ENCODE results near the gene TREX2. TPM values are rescaled to one million over a fixed set of nuclear protein-coding genes. Genes with fewer than 3 reads are reported as not detected.

TREX2 gene
- total and polyA plus RNA-seq, 2 experiments from 2014 or later: 0.81 to 1.7 TPM

- TF ChIP-seq ETS1 (IDR thresholded peaks at IDR 0.05): no peak
- TF ChIP-seq STAT1 (IDR thresholded peaks at IDR 0.05; ENCODE audit: unreplicated experiment): no peak
- no peak for TF ChIP-seq CREB1 (CRISPR knock-in tag; IDR thresholded peaks at IDR 0.05; ENCODE audit: low read depth)
- TF ChIP-seq ZNF114 (CRISPR knock-in tag; IDR thresholded peaks at IDR 0.05): no peak
- DNase-seq (ENCODE audit: low spot score) (no peak), ATAC-seq (no peak)
- no peaks in the 10 kb centered on the region for H3K36me3 ChIP-seq (ENCODE audit: insufficient read depth)
- no peaks in the 10 kb centered on the region for H3K79me2 ChIP-seq (replicated peaks; ENCODE audit: insufficient read depth)
- no peaks in the 10 kb centered on the region for H3K4me1 ChIP-seq (ENCODE audit: insufficient read depth)
- H4K20me1 ChIP-seq (replicated peaks; ENCODE audit: insufficient read depth): no peaks in the 10 kb centered on the region
- Mint-ChIP-seq H3K4me1 (peaks cover 11% of the 10 kb centered on the region; the same call in 2 of the 3 replicates), H3K27me3 (ENCODE audit: insufficient read depth, low read depth, poor library complexity) (peaks cover 3% of the 10 kb centered on the region), H3K36me3 (ENCODE audit: low read depth) (no peaks in the 10 kb centered on the region), H3K9me3 (no peaks in the 10 kb centered on the region), H3K27ac (no peak overlapping the region), H3K4me3 (no peak overlapping the region)
- H3K4me3 ChIP-seq: no peak overlapping the region
- H3F3A ChIP-seq (replicated peaks; ENCODE audit: low read depth): no peaks in the 10 kb centered on the region
- H3K27me3 ChIP-seq (ENCODE audit: insufficient read depth): no peaks in the 10 kb centered on the region
- no peak overlapping the region for H3K4me2 ChIP-seq
- no peak overlapping the region for H2AFZ ChIP-seq
- H3K27ac ChIP-seq (ENCODE audit: low read depth): no peak overlapping the region
- no peaks in the 10 kb centered on the region for H3K9me2 ChIP-seq (ENCODE audit: insufficient read depth)
Measured at GRCh38 chrX:153417637-153418036, 28.2 kb downstream of the TREX2 start.

- ATAC-seq (no peak), DNase-seq (ENCODE audit: low spot score) (no peak)
- H2AFZ ChIP-seq: no peak overlapping the region
- no peaks in the 10 kb centered on the region for H3K9me3 Mint-ChIP-seq
- H3K4me2 ChIP-seq: no peak overlapping the region
- no peak overlapping the region for H3K4me3 ChIP-seq
- H3K79me2 ChIP-seq (replicated peaks; ENCODE audit: insufficient read depth): no peaks in the 10 kb centered on the region
- H3K4me1 Mint-ChIP-seq: peaks cover 13% of the 10 kb centered on the region
- no peaks in the 10 kb centered on the region for H3K36me3 ChIP-seq (ENCODE audit: insufficient read depth)
- H3K27me3 Mint-ChIP-seq (ENCODE audit: insufficient read depth, low read depth, poor library complexity): peaks cover 6% of the 10 kb centered on the region
- no peaks in the 10 kb centered on the region for H3F3A ChIP-seq (replicated peaks; ENCODE audit: low read depth)
- no peaks in the 10 kb centered on the region for H4K20me1 ChIP-seq (replicated peaks; ENCODE audit: insufficient read depth)
- H3K27ac Mint-ChIP-seq: no peak overlapping the region
- no peak overlapping the region for H3K27ac ChIP-seq (ENCODE audit: low read depth)
- H3K4me1 ChIP-seq (ENCODE audit: insufficient read depth): no peaks in the 10 kb centered on the region
- no peaks in the 10 kb centered on the region for H3K36me3 Mint-ChIP-seq (ENCODE audit: low read depth)
- peaks cover 7% of the 10 kb centered on the region; the same call in 1 of the 2 replicates for H3K27me3 ChIP-seq (ENCODE audit: insufficient read depth)
- no peaks in the 10 kb centered on the region for H3K9me2 ChIP-seq (ENCODE audit: insufficient read depth)
- no peak overlapping the region for H3K4me3 Mint-ChIP-seq
- no peak for TF ChIP-seq STAT1 (IDR thresholded peaks at IDR 0.05; ENCODE audit: unreplicated experiment)
- no peak for TF ChIP-seq CREB1 (CRISPR knock-in tag; IDR thresholded peaks at IDR 0.05; ENCODE audit: low read depth)
- no peak for TF ChIP-seq JUNB (IDR thresholded peaks at IDR 0.05; ENCODE audit: unreplicated experiment)
- TF ChIP-seq EZH2 (IDR thresholded peaks at IDR 0.05; ENCODE audit: low read depth, unreplicated experiment): no peak
- no peak for TF ChIP-seq NANOG (IDR thresholded peaks at IDR 0.05; ENCODE audit: borderline replicate concordance)
- no peak for TF ChIP-seq ZNF331 (CRISPR knock-in tag; IDR thresholded peaks at IDR 0.05; ENCODE audit: low read depth)
- TF ChIP-seq REST (IDR thresholded peaks at IDR 0.05; ENCODE audit: unreplicated experiment): no peak
- TF ChIP-seq CTCF (conservative IDR thresholded peaks at IDR 0.05; ENCODE audit: low read depth in 2 of 2): no peak
Measured at GRCh38 chrX:153416781-153417450, 28.9 kb downstream of the TREX2 start.

Measured in GM23338 (cell line).